Measurements from ENCODE around the gene ZIK1. TPM values are rescaled to one million over a fixed set of nuclear protein-coding genes. Genes with fewer than 3 reads are reported as not detected.
A peak's percentile ranks its signal among the peaks of the same experiment; 100 is the strongest.

Gene ZIK1
- total RNA-seq, 2 donors from 2014 or later, result 2.5 to 3.2 TPM

DNA sequence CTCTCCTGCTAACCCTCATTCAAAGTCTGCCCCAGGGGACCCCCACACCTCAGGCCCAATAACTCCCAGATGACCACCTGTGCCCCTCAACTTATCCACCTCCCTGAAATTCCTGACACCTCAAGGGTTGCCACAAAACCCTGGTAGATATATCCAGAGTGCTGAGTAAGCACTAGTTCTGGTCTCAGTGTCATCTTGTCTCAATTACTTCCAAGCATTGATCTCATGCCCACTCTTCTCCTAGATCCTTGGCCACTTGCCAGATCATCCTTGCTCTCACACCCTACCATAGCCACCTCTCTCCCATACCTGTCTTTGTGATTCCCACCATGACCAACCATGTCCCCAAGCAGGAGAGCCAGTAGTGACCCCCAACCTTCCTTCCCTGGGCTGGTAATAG lies 7.3 kb upstream of the ZIK1 start:
- ATAC-seq (replicated peaks), result no peak
- H3K27me3 Mint-ChIP-seq, result no peaks in the 10 kb centered on the region
- H3K36me3 Mint-ChIP-seq (ENCODE audit: low read depth), result peaks cover 60% of the 10 kb centered on the region
- H3K4me1 Mint-ChIP-seq, result peaks cover 10% of the 10 kb centered on the region
- no peak overlapping the region for H3K27ac Mint-ChIP-seq
- H3K4me3 Mint-ChIP-seq, result no peak overlapping the region
- H3K9me3 Mint-ChIP-seq, result peaks cover 17% of the 10 kb centered on the region

DNA sequence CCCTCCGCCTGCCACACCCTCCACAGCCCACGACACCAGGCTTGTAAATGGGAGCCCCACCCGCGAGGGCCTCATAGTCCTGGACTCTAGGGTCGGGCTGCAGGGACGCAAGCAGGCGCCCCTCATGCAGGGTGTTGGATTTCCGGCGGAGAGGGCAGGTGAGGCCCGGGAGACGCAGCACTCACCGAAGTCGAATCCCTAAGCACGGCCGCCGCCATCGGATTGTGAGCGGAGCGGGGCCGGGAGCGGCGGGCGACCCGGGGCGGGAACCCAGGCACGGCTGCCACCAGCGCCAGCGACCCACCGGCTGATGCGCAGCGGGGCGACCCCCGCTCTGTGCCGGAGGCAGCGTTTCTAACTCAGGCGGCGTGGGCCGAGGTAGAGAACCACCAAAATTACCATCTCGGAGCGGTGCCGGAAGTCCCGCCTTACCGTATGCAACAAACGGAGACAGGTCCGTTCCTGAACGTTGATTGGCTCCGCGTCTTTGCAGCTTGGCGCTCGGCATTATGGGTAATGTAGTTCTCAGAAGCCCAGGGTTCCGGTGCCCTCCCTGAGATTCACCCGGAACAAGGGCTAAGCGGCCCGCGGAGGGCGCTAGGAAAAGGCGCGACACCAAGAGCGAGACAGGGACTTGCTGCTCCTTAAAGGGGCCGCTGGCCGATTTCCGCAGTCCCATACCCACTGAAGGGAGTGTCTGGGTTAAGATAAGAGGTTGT lies 5.3 kb upstream of the ZIK1 start, which contains the start of gene ZNF416:
Gene ZNF416, minus strand, starts transcription at position 425 of the 719 bp plus-strand sequence. Its CDS starts 207 bp downstream, at position 218.
- H3K27ac Mint-ChIP-seq, result peak within 1 kb of the TSS; percentile 76
- peaks cover 17% of the 10 kb centered on the region for H3K9me3 Mint-ChIP-seq
- H3K4me1 Mint-ChIP-seq, result peaks cover 10% of the 10 kb centered on the region

DNA sequence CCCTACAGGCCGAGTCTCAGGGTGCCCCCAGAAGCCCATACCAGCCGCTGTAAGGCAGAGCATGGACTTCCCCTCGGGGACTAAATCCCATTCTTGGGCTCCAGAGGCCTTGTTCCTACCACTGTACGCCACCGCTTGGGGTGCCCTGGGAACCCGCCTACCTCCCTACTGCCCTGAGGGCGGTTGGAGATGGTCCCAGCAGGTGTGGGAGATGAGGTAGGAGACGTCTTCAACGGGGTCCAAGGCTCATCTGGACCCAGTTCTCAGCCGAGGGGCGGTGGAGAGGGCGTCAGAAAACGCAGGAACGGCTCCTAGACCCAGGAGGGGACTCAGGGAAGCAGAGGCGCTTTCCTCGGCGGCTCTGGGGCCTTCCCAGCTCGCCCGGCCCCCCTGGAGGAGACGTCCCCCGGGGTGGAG lies 833 bp upstream of the ZIK1 start:
- no peak for ATAC-seq (replicated peaks)
- Mint-ChIP-seq H3K4me1 (no peaks in the 10 kb centered on the region), H3K9me3 (peaks cover 19% of the 10 kb centered on the region), H3K27me3 (no peaks in the 10 kb centered on the region), H3K27ac (no peak overlapping the region), H3K36me3 (ENCODE audit: low read depth) (peaks cover 28% of the 10 kb centered on the region), H3K4me3 (peak overlapping the region; percentile 92)

More for the DNA sequence above, 5.3 kb upstream of the ZIK1 start, which contains the start of gene ZNF416:
- peaks cover 42% of the 10 kb centered on the region for H3K36me3 Mint-ChIP-seq (ENCODE audit: low read depth)
- peak within 1 kb of the TSS; percentile 77 for H3K4me3 Mint-ChIP-seq
- H3K27me3 Mint-ChIP-seq, result no peaks in the 10 kb centered on the region
- ATAC-seq (replicated peaks), result peak; percentile 98

DNA sequence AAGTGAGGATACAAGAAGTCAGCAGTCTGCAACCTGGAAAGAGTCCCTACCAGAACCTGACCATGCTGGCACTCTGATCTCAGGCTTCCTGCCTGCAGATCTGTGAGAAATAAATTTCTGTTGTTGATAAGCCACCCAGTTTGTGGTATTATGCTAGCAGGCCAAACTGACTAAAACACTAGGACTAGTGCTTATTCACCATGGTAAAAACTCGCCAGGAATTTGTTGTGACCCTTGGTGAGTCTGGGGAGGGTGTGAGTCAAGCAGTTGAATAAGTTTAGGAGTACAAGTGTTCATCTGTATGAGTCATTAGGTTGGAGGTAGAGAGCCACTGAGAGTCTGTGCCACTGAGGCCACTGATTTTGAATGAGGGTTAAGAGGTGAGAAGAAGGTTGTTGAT lies 3.6 kb downstream of the ZIK1 start:
- Mint-ChIP-seq H3K36me3 (ENCODE audit: low read depth) (peaks cover 67% of the 10 kb centered on the region), H3K27me3 (no peaks in the 10 kb centered on the region), H3K9me3 (peaks cover 33% of the 10 kb centered on the region), H3K27ac (no peak overlapping the region), H3K4me1 (no peaks in the 10 kb centered on the region), H3K4me3 (no peak overlapping the region)
- no peak for ATAC-seq (replicated peaks)

DNA sequence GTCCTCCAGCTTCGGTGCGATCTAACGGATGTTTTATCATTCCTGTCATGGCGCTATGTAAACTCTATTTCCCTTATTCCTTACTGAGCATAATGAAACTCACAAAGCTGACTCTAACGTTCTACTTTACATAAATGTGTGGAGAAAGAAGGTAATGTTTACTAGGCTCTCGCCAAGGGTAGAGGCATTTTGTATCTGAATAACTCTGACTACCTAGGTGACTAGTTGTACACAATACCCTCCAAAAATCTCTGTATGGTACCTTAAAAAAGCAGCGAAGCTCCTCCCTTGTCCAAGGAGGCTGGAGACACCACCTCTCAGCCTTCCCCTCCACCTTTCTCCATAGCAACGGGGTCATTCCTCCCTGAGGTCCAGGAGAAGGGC lies 15.4 kb downstream of the ZIK1 start:
- Mint-ChIP-seq H3K9me3 (peaks cover 35% of the 10 kb centered on the region), H3K36me3 (ENCODE audit: low read depth) (peaks cover 30% of the 10 kb centered on the region), H3K27ac (peak overlapping the region; percentile 80), H3K27me3 (no peaks in the 10 kb centered on the region), H3K4me3 (peak overlapping the region; percentile 90), H3K4me1 (peaks cover 14% of the 10 kb centered on the region)
- ATAC-seq (replicated peaks), result no peak

DNA sequence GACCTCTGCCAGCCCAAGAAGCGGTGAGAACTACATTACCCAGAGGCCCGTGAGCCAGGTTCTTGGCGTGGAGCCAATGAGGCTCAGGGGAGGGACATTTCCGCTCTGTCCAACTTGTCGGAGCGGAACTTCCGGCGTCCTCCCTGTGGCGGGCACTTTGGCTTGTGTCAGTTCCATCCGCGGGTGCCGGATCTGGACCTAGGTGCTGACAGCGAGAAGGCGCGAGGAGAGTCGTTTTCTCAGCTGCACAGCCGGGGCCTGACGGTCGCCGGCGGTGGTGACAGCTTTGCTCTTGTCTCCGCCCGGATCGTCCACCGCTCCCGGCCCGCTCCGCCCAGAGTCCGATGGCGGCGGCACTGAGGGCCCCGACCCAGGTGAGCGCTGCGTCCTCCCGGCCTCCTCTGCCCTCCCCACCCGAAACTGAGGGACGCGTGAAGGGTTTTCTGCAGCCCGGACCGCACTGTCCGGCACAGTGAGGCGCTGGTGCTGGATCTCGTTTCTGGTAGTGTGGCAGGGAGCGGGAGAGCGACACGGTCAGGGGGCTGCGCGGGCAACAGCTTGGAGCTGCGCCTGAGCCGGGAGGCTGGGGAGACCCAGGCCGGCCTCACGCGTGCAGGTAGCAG lies 15.9 kb downstream of the ZIK1 start, which contains the start of gene ZNF530:
Gene ZNF530, plus strand, starts transcription at position 125 of the 623 bp plus-strand sequence. CDS start 4,461 bp downstream, outside the sequence.
- ATAC-seq (replicated peaks), result peak; percentile 100
- Mint-ChIP-seq H3K27me3 (no peaks in the 10 kb centered on the region), H3K9me3 (peaks cover 40% of the 10 kb centered on the region), H3K4me3 (peak within 1 kb of the TSS; percentile 90), H3K4me1 (peaks cover 14% of the 10 kb centered on the region), H3K36me3 (ENCODE audit: low read depth) (peaks cover 35% of the 10 kb centered on the region), H3K27ac (peak within 1 kb of the TSS; percentile 80)

DNA sequence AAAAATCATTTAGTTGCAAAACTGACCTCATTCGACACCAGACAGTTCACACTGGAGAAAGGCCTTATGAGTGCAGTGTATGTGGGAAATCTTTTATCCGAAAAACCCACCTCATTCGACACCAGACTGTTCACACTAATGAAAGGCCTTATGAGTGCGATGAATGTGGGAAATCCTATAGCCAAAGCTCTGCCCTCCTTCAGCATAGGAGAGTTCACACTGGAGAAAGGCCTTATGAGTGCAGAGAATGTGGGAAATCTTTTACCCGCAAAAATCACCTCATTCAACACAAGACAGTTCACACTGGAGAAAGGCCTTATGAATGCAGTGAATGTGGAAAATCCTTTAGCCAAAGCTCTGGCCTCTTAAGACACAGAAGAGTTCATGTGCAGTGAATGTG lies 23.0 kb downstream of the ZIK1 start:
- H3K27me3 Mint-ChIP-seq, result no peaks in the 10 kb centered on the region
- no peak overlapping the region for H3K4me3 Mint-ChIP-seq
- peaks cover 31% of the 10 kb centered on the region for H3K9me3 Mint-ChIP-seq
- no peak overlapping the region for H3K27ac Mint-ChIP-seq
- no peaks in the 10 kb centered on the region for H3K4me1 Mint-ChIP-seq
- ATAC-seq (replicated peaks), result no peak
- H3K36me3 Mint-ChIP-seq (ENCODE audit: low read depth), result peaks cover 60% of the 10 kb centered on the region

DNA sequence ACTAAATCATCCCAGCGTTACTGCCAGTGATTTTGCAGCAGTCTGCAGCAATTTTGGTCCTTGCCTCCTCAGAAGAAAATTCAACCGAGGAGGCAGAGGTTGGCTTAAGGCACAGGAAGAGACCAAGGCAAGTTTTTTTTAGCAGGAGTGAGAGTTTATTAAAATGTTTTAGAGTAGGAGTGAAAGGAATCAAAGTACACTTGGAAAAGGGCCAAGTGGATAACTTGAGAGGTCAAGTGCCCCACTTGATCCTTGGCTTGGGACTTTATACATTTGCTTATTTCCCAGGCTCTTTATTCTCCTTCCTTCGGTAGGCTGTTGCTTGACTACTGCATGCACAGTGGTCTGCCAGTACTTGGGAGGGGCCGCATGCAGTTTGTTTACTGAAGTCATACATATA lies 27.2 kb downstream of the ZIK1 start:
- H3K27me3 Mint-ChIP-seq, result no peaks in the 10 kb centered on the region
- peaks cover 9% of the 10 kb centered on the region for H3K4me1 Mint-ChIP-seq
- no peak overlapping the region for H3K4me3 Mint-ChIP-seq
- peaks cover 18% of the 10 kb centered on the region for H3K9me3 Mint-ChIP-seq
- H3K27ac Mint-ChIP-seq, result no peak overlapping the region
- H3K36me3 Mint-ChIP-seq (ENCODE audit: low read depth), result peaks cover 42% of the 10 kb centered on the region
- ATAC-seq (replicated peaks), result no peak

DNA sequence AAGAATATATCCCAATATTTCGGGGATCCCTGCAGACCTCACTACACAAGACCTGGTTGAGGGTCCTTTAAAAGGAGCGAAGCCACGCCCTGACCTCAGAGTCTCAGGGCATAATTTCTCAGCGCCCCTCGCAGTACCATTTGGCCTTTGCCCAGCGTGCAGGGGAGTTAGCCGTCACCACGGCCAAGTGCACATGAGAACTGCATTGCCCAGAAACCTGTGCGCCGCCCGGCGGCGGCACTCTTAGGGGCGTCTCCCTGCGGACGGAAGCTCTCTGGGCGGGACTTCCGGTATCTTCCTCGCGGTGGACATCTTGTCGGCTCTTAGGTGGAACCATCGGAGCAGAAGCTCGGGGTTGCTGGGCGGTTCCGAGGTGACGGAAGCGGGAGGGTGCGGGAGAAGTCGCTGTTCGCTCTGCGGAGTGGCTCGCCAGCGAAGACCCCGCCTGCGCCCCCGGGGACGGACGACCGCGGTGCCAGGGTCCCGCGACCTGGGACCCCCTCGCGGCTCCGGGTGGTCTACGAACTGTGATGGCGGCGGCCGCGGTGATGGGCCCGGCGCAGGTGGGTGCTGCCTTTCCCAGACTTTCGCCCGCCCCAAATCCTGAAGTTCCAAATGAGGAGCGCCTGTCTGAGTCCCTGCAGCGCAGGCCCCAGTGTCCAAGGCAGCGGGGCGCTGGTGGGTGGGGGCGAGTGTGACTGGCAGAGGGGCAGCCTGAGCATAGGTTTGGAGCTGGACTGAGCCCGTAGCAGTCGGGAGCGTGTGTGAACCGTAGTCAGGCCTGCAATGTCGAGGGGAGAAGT lies 30.2 kb downstream of the ZIK1 start, which contains the start of gene ZNF134:
Gene ZNF134, plus strand, starts transcription at position 302 of the 803 bp plus-strand sequence. CDS start 5,227 bp downstream, outside the sequence.
- Mint-ChIP-seq H3K4me1 (peaks cover 16% of the 10 kb centered on the region), H3K27me3 (no peaks in the 10 kb centered on the region), H3K4me3 (peak within 1 kb of the TSS; percentile 80), H3K27ac (peak within 1 kb of the TSS; percentile 53), H3K36me3 (ENCODE audit: low read depth) (peaks cover 53% of the 10 kb centered on the region), H3K9me3 (peaks cover 37% of the 10 kb centered on the region)
- ATAC-seq (replicated peaks), result peak; percentile 100

DNA sequence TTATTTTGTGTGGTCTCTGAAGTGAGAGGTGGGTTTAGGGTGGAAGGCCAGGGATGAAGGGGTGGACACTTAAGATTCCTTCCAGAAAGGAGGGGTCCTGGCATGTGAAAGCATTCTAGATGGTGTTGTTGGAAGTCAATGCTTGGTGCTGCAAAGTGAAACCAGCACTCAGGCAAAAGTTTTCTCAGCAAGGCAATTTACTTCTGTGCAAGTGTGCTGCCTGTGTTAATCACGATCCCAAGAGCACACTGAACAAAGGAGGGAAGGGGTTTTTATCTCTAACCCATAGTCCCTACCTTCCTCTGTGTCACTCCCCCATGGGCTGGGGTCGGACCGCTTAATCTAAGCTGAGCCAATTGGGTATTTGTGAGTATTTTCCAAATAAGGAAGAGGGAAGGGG lies 31.4 kb downstream of the ZIK1 start:
- peaks cover 65% of the 10 kb centered on the region for H3K36me3 Mint-ChIP-seq (ENCODE audit: low read depth)
- H3K27me3 Mint-ChIP-seq, result no peaks in the 10 kb centered on the region
- H3K9me3 Mint-ChIP-seq, result peaks cover 48% of the 10 kb centered on the region
- peak overlapping the region; percentile 80 for H3K4me3 Mint-ChIP-seq
- H3K4me1 Mint-ChIP-seq, result peaks cover 16% of the 10 kb centered on the region
- no peak overlapping the region for H3K27ac Mint-ChIP-seq
- no peak for ATAC-seq (replicated peaks)

DNA sequence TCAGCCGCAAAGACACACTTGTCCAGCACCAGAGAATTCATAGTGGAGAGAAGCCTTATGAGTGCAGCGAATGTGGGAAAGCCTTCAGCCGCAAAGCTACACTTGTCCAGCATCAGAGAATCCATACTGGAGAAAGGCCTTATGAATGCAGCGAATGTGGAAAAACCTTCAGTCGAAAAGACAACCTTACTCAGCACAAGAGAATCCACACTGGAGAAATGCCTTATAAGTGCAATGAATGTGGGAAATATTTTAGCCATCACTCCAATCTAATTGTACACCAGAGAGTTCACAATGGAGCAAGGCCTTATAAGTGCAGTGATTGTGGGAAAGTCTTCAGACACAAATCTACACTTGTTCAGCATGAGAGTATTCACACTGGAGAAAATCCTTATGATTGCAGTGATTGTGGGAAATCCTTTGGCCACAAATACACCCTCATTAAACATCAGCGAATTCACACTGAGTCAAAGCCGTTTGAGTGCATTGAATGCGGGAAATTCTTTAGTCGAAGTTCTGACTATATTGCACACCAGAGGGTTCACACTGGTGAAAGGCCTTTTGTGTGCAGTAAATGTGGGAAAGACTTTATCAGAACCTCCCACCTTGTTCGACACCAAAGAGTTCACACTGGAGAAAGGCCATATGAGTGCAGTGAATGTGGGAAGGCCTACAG lies 36.9 kb downstream of the ZIK1 start:
- Mint-ChIP-seq H3K36me3 (ENCODE audit: low read depth) (peaks cover 85% of the 10 kb centered on the region), H3K27ac (no peak overlapping the region), H3K4me1 (peaks cover 7% of the 10 kb centered on the region), H3K4me3 (no peak overlapping the region), H3K27me3 (no peaks in the 10 kb centered on the region), H3K9me3 (peaks cover 44% of the 10 kb centered on the region)
- no peak for ATAC-seq (replicated peaks)

DNA sequence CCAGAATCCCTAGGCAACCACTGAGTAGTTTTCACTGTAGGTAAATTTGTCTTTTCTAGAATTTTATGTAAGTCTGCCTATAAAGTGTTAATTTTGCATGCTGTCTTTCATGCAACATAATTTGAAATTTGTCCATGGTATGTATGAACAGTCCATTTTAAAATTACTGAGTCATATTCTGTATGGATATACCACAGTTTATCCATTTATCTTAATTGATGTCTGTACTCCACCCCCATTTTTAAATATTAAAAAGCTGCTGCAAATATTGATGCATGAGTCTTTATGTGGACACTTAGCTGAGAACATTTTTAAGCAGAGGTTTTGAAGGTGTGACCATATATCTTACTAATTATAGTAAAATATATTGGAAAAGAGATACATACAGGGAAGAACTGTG lies 39.1 kb downstream of the ZIK1 start:
- H3K27me3 Mint-ChIP-seq, result no peaks in the 10 kb centered on the region

DNA sequence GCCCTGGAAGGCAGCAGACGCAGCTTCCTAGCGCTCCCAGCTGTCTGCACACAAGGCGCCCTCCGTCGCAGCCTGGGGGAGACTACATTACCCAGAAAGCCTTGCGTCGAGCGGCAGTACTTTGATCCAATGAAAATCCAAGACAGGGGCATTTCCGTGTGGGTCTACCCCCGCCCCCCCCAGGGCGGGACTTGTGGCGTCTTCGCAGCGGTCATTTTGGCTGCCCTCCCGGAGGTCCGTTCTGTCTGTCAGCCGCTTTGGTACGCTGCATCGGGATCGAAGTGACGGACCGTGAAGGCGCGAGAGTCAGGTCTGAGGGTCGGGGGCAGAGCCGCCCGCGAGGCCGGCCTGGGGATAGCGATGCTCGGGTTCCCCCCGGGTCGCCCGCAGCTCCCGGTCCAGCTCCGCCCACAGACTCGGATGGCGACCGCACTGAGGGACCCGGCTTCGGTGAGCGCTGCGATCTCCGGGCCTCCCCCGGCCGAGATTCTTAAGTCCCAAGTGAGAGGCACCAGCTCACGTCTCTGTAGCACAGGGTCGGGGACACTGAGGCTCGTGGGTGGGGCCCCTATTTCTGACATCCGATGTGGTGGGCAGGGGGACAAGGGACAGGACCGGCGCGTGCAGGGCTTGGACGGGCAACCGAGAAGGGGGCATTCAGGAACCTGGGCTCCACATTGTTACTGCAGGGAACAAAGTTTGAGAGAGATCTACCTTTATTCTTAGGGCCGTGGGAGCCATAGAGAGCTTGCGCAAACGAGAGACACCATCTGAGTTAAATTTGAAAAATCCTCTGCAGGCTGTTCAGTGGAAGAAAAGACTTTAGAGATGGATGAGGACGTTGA lies 49.3 kb downstream of the ZIK1 start, which contains the start of gene ZNF211:
Gene ZNF211, plus strand, starts transcription at position 182 of the 845 bp plus-strand sequence. Its CDS starts 179 bp downstream, at position 361.
- peak; percentile 100 for ATAC-seq (replicated peaks)

More for the DNA sequence above, 39.1 kb downstream of the ZIK1 start:
- H3K4me1 Mint-ChIP-seq, result no peaks in the 10 kb centered on the region
- ATAC-seq (replicated peaks), result no peak
- H3K4me3 Mint-ChIP-seq, result no peak overlapping the region
- H3K27ac Mint-ChIP-seq, result no peak overlapping the region
- peaks cover 31% of the 10 kb centered on the region for H3K9me3 Mint-ChIP-seq
- peaks cover 63% of the 10 kb centered on the region for H3K36me3 Mint-ChIP-seq (ENCODE audit: low read depth)

More for the DNA sequence above, 49.3 kb downstream of the ZIK1 start, which contains the start of gene ZNF211:
- Mint-ChIP-seq H3K9me3 (peaks cover 14% of the 10 kb centered on the region), H3K4me3 (peak within 1 kb of the TSS; percentile 85), H3K4me1 (no peaks in the 10 kb centered on the region), H3K27me3 (no peaks in the 10 kb centered on the region), H3K27ac (peak within 1 kb of the TSS; percentile 69), H3K36me3 (ENCODE audit: low read depth) (peaks cover 36% of the 10 kb centered on the region)

All from activated T-helper 17 cell treated with anti-CD3 and anti-CD28 coated beads, Interleukin-2, amount 50 U/mL, for 72 hours (primary cell).